GM19328 (cell line): ENCODE data around the gene PTPRG.

ENCODE experiments used
- ATAC-seq: cut with Tn5 transposase; IDR thresholded peaks from one replicate; pipeline ENCODE4 v1.9.1; 2021; ENCODE audit warnings: mild to moderate bottlenecking, moderate library complexity; ENCODE audit not compliant: unreplicated experiment

The PTPRG gene

GRCh38 chr3:62167566-62168262 is 606.3 kb downstream of the PTPRG start:
- no peak for ATAC-seq

GRCh38 chr3:62168356-62168755 is 607.0 kb downstream of the PTPRG start:
- ATAC-seq: no peak

GRCh38 chr3:62169906-62170660 is 608.7 kb downstream of the PTPRG start:
- no peak for ATAC-seq

GRCh38 chr3:62171789-62172188 is 610.4 kb downstream of the PTPRG start:
- no peak for ATAC-seq

- no peak for ATAC-seq
Measured at GRCh38 chr3:62172199-62172598, 610.8 kb downstream of the PTPRG start.

GRCh38 chr3:62173939-62174515 is 612.7 kb downstream of the PTPRG start:
- ATAC-seq: no peak

GRCh38 chr3:62175161-62175560 is 613.8 kb downstream of the PTPRG start:
- ATAC-seq: no peak

GRCh38 chr3:62178032-62178431 is 616.7 kb downstream of the PTPRG start:
- no peak for ATAC-seq

GRCh38 chr3:62178739-62179600 is 617.6 kb downstream of the PTPRG start:
- no peak for ATAC-seq

GRCh38 chr3:62180514-62180913 is 619.1 kb downstream of the PTPRG start:
- no peak for ATAC-seq

- ATAC-seq: no peak
Measured at GRCh38 chr3:62183087-62183486, 621.7 kb downstream of the PTPRG start.

- no peak for ATAC-seq
Measured at GRCh38 chr3:62183969-62184368, 622.6 kb downstream of the PTPRG start.

GRCh38 chr3:62184559-62184958 is 623.2 kb downstream of the PTPRG start:
- no peak for ATAC-seq

- ATAC-seq: no peak
Measured at GRCh38 chr3:62187022-62187431, 625.7 kb downstream of the PTPRG start.

GRCh38 chr3:62188681-62189375 is 627.5 kb downstream of the PTPRG start:
- ATAC-seq: no peak

- no peak for ATAC-seq
Measured at GRCh38 chr3:62189376-62189698, 628.0 kb downstream of the PTPRG start.

- ATAC-seq: no peak
Measured at GRCh38 chr3:62192891-62193290, 631.5 kb downstream of the PTPRG start.

GRCh38 chr3:62193586-62194345 is 632.4 kb downstream of the PTPRG start:
- ATAC-seq: no peak

GRCh38 chr3:62197350-62198012 is 636.1 kb downstream of the PTPRG start:
- no peak for ATAC-seq
